GM18873 (cell line): ENCODE data around the gene MCC.

Experiments
- ATAC-seq: cut with Tn5 transposase; IDR thresholded peaks from one replicate; pipeline ENCODE4 v1.9.1; 2021; ENCODE audit warnings: mild to moderate bottlenecking, moderate library complexity, moderate number of reproducible peaks; ENCODE audit not compliant: unreplicated experiment, low FRiP score

The MCC gene

GRCh38 chr5:113375480-113376060, 112.7 kb downstream of the MCC start:
- ATAC-seq = no peak

- no peak for ATAC-seq
Observed at GRCh38 chr5:113373426-113373825, 114.8 kb downstream of the MCC start.

- ATAC-seq = no peak
Observed at GRCh38 chr5:113371721-113372196, 116.5 kb downstream of the MCC start.

- ATAC-seq = no peak
Observed at GRCh38 chr5:113367586-113367985, 120.7 kb downstream of the MCC start.

GRCh38 chr5:113364466-113364865, 123.8 kb downstream of the MCC start:
- no peak for ATAC-seq

- ATAC-seq = no peak
Observed at GRCh38 chr5:113361701-113362100, 126.6 kb downstream of the MCC start.

- ATAC-seq = no peak
Observed at GRCh38 chr5:113359419-113359818, 128.8 kb downstream of the MCC start.

GRCh38 chr5:113358696-113359095, 129.6 kb downstream of the MCC start:
- no peak for ATAC-seq

- no peak for ATAC-seq
Observed at GRCh38 chr5:113357696-113358476, 130.4 kb downstream of the MCC start.

GRCh38 chr5:113356487-113356886, 131.8 kb downstream of the MCC start:
- no peak for ATAC-seq

- no peak for ATAC-seq
Observed at GRCh38 chr5:113354055-113354454, 134.2 kb downstream of the MCC start.

GRCh38 chr5:113347572-113347971, 140.7 kb downstream of the MCC start:
- no peak for ATAC-seq

GRCh38 chr5:113344973-113345940, 143.0 kb downstream of the MCC start:
- ATAC-seq = no peak

GRCh38 chr5:113343343-113343742, 144.9 kb downstream of the MCC start:
- no peak for ATAC-seq

GRCh38 chr5:113340537-113340936, 147.7 kb downstream of the MCC start:
- no peak for ATAC-seq

GRCh38 chr5:113338628-113339027, 149.6 kb downstream of the MCC start:
- no peak for ATAC-seq

GRCh38 chr5:113337515-113338415, 150.5 kb downstream of the MCC start:
- no peak for ATAC-seq

- no peak for ATAC-seq
Observed at GRCh38 chr5:113336975-113337374, 151.3 kb downstream of the MCC start.

GRCh38 chr5:113333411-113333810, 154.8 kb downstream of the MCC start:
- no peak for ATAC-seq

GRCh38 chr5:113331209-113331551, 157.1 kb downstream of the MCC start:
- no peak for ATAC-seq
